HepG2 (cell line): ENCODE measurements around the gene CNNM4. TPM values are rescaled to one million over a fixed set of nuclear protein-coding genes. Genes with fewer than 3 reads are reported as not detected.

ENCODE experiments used
- ETV6 ChIP-seq: sonication (generic); formaldehyde crosslinking; conservative IDR thresholded peaks from 2 replicates; pipeline ENCODE4 v1.4.0; 2020; ENCODE audit warnings: missing genetic modification reagents
- FOXP1 ChIP-seq, 2 experiments: fragments of 450-650 bp in 1 of 2; IDR thresholded peaks; 2 replicates each; pipeline ENCODE4 v1.6.1; 2017 to 2018; ENCODE audit warnings: antibody characterized with exemption in 1 of 2
- GATA4 ChIP-seq: sonication (generic); IDR thresholded peaks from 2 replicates; pipeline ENCODE4 v1.6.1; 2016; ENCODE audit warnings: antibody characterized with exemption, low read depth, borderline replicate concordance
- HNRNPH1 ChIP-seq: fragments of 200-400 bp; formaldehyde crosslinking; optimal IDR thresholded peaks from 2 replicates; pipeline ENCODE3; 2017; ENCODE audit warnings: mild to moderate bottlenecking, low read depth, low read length
- LRRFIP1 ChIP-seq: sonication (generic); formaldehyde crosslinking; conservative IDR thresholded peaks from 2 replicates; pipeline ENCODE4 v1.4.0; 2020; ENCODE audit warnings: missing genetic modification reagents
- MIXL1 ChIP-seq: IDR thresholded peaks from 2 replicates; pipeline ENCODE4 v1.6.1; 2016
- SALL1 ChIP-seq: sonication (generic); formaldehyde crosslinking; IDR thresholded peaks from 2 replicates; pipeline ENCODE4 v1.8.0; 2022; ENCODE audit warnings: mild to moderate bottlenecking, missing genetic modification reagents
- SRSF4 ChIP-seq: fragments of 200-400 bp; formaldehyde crosslinking; IDR thresholded peaks from one replicate; pipeline ENCODE4 v1.6.1; 2018; ENCODE audit warnings: mild to moderate bottlenecking, low read depth, low read length, moderate library complexity; ENCODE audit not compliant: poor library complexity, severe bottlenecking
- SSRP1 ChIP-seq: IDR thresholded peaks from 2 replicates; pipeline ENCODE4 v1.6.1; 2016; ENCODE audit warnings: control low read depth
- THAP9 ChIP-seq: sonication (generic); formaldehyde crosslinking; IDR thresholded peaks from 2 replicates; pipeline ENCODE4; 2020; ENCODE audit warnings: missing genetic modification reagents, mild to moderate bottlenecking, borderline replicate concordance
- ZBTB2 ChIP-seq: sonication (generic); formaldehyde crosslinking; IDR thresholded peaks from 2 replicates; pipeline ENCODE4 v1.8.0; 2022; ENCODE audit warnings: low read depth, missing genetic modification reagents
- ZBTB37 ChIP-seq: sonication (generic); formaldehyde crosslinking; IDR thresholded peaks from 2 replicates; pipeline ENCODE4 v1.4.0; 2020; ENCODE audit warnings: mild to moderate bottlenecking, missing genetic modification reagents
- ZEB1 ChIP-seq: IDR thresholded peaks from 2 replicates; pipeline ENCODE4 v1.6.1; 2012; ENCODE audit warnings: mild to moderate bottlenecking, low read depth, inconsistent platforms; ENCODE audit not compliant: insufficient replicate concordance
- ZNF234 ChIP-seq: sonication (generic); formaldehyde crosslinking; conservative IDR thresholded peaks from 2 replicates; pipeline ENCODE4 v1.5.1; 2020; ENCODE audit warnings: mild to moderate bottlenecking, missing genetic modification reagents
- ZNF33A ChIP-seq: sonication (generic); formaldehyde crosslinking; IDR thresholded peaks from 2 replicates; pipeline ENCODE4 v1.5.1; 2020; ENCODE audit warnings: missing genetic modification reagents, mild to moderate bottlenecking, moderate library complexity, borderline replicate concordance
- ZNF547 ChIP-seq: sonication (generic); formaldehyde crosslinking; IDR thresholded peaks from 2 replicates; pipeline ENCODE4 v1.5.1; 2020; ENCODE audit warnings: mild to moderate bottlenecking, missing genetic modification reagents
- ZNF749 ChIP-seq: sonication (generic); formaldehyde crosslinking; IDR thresholded peaks from 2 replicates; pipeline ENCODE4 v1.8.0; 2022; ENCODE audit warnings: mild to moderate bottlenecking, missing genetic modification reagents, moderate library complexity, borderline replicate concordance
- ZNF879 ChIP-seq: sonication (generic); formaldehyde crosslinking; IDR thresholded peaks from 2 replicates; pipeline ENCODE4 v1.8.1; 2023; ENCODE audit warnings: missing genetic modification reagents
- ZSCAN25 ChIP-seq: sonication (generic); formaldehyde crosslinking; IDR thresholded peaks from 2 replicates; pipeline ENCODE4 v1.8.0; 2022; ENCODE audit warnings: mild to moderate bottlenecking, missing genetic modification reagents
- polyA plus RNA-seq, 8 experiments: library from polyadenylated mRNA; depleted of rRNA in 3 of 8; stranded (reverse) in 7 of 8; unstranded in 1 of 8; fragments of >200 nt; fragmentation: Illumina TruSeq in 4 of 8; extraction: Trizol in 4 of 8; gene quantifications; 2 replicates each; pipeline versions ENCODE4 v1.2.1 to v1.2.3, GENCODE V29; 2011 to 2016; ENCODE audit warnings: low read depth in 4 of 8, missing spikeins in 1 of 8, mixed read lengths in 1 of 8; ENCODE audit not compliant: insufficient read depth in 1 of 8
- total RNA-seq, 5 experiments: library from RNA; depleted of rRNA; stranded (reverse); fragments of >200 nt; fragmentation: Illumina TruSeq; extraction: Trizol; gene quantifications; 2 replicates each; pipeline ENCODE4 v1.2.3, GENCODE V29; 2016; ENCODE audit warnings: low read depth in 1 of 5

The CNNM4 gene
- total and polyA plus RNA-seq, 2 of the 13 experiments (the other 11 are each of a cell fraction or from before 2014, with no cell fraction given), result 5.9 to 8.4 TPM

GRCh38 chr2:96819128-96819875 lies 58.6 kb downstream of the CNNM4 start (continued):
- TF ChIP-seq ZBTB2 (CRISPR knock-in tag), result no peak
- TF ChIP-seq THAP9, result peak; percentile 73; the same call in 1 of the 2 replicates
- peak; percentile 79 for TF ChIP-seq ZEB1
- TF ChIP-seq ZNF234, result no peak; the same call in 1 of the 2 replicates
- peak; percentile 98 for TF ChIP-seq SSRP1
- peak; percentile 96 for TF ChIP-seq ZSCAN25 (CRISPR knock-in tag)
- no peak for TF ChIP-seq LRRFIP1
- no peak for TF ChIP-seq SRSF4
- peak; percentile 97 for TF ChIP-seq ZBTB37
- TF ChIP-seq HNRNPH1, result no peak
- TF ChIP-seq MIXL1 (CRISPR knock-in tag), result peak; percentile 93
- TF ChIP-seq ZNF749 (CRISPR knock-in tag), result no peak
- no peak for TF ChIP-seq ZNF879 (CRISPR knock-in tag)
- no peak; the same call in 1 of the 2 replicates for TF ChIP-seq ZNF547 (CRISPR knock-in tag)
- TF ChIP-seq ZNF33A (CRISPR knock-in tag), result no peak
- peak; percentile 96; the same call in 1 of the 2 replicates for TF ChIP-seq GATA4
- peak; percentile 52; the same call in 1 of the 2 replicates for TF ChIP-seq FOXP1 (IDR thresholded peaks at IDR 0.05)
- peak; percentile 96 for TF ChIP-seq FOXP1 (CRISPR knock-in tag; IDR thresholded peaks at IDR 0.05)
- TF ChIP-seq ETV6 (CRISPR knock-in tag), result 0 out of 2 replicates have a peak, but pooled peaks have one; percentile 29
- TF ChIP-seq SALL1, result peak; percentile 98
